Measurements from ENCODE around the gene DYNLT3.

Gene DYNLT3, protein sequence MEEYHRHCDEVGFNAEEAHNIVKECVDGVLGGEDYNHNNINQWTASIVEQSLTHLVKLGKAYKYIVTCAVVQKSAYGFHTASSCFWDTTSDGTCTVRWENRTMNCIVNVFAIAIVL

DNA sequence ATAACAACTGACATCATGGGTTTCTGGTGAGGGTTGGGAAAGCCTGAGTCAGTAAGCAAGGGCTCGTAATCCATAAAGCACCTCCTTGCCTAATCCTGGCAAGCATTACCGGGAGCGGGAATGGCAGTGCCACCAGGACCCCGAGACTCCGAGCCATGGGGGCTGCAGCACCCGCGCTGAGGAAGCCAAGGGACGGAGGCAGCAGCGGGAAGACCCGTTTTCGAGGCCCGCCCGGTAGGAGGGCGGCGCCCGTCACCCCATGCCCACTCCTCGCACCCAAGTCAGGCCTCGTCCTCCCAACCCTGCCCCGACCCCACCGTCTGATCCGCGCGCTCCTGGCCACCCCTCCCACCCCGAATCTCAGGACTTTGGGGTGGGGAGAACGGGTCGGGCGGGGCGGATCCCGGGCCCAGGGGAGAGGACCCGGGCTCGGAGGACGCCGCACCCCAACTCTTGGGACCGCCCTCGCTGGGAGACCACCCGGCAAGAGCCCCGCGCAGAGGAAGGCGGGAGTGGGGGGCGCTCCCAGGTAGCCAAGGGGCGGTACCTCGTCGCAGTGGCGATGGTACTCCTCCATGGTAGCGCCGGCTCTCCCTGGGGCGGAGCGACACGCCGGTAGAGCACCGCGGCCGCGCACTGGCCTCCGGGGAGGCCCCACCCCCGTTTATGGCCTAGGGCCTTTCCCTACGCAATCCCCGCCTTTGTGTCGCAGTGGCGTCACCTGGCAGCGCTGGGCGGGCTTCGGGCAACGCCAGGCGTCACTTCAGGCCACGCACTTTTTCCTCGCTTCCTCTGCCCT is at the start of gene DYNLT3:
DYNLT3 (minus strand) TSS at position 638 of the 799 bp plus-strand sequence; CDS start at position 577, 61 bp downstream.
- peak; percentile 84 for DNase-seq

DNA sequence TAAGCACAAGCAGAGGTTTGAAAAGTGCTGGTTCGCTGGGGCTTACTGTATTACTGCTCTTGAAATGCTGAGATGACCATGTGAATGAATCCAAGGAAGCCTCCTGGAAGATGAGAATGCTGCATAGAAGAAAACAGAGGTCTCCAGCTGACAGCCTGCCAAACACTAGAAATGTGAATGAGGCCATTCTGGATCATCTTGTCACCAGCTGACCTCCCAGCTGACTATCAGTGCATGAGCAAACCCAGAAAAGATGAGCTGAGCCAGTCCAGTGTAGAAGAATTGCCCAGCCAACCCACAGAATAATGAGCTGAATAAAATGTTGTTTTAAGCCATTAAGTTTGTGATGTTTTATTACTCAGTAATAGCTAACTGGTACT is 49.1 kb upstream of the DYNLT3 start:
- no peak for DNase-seq

DNA sequence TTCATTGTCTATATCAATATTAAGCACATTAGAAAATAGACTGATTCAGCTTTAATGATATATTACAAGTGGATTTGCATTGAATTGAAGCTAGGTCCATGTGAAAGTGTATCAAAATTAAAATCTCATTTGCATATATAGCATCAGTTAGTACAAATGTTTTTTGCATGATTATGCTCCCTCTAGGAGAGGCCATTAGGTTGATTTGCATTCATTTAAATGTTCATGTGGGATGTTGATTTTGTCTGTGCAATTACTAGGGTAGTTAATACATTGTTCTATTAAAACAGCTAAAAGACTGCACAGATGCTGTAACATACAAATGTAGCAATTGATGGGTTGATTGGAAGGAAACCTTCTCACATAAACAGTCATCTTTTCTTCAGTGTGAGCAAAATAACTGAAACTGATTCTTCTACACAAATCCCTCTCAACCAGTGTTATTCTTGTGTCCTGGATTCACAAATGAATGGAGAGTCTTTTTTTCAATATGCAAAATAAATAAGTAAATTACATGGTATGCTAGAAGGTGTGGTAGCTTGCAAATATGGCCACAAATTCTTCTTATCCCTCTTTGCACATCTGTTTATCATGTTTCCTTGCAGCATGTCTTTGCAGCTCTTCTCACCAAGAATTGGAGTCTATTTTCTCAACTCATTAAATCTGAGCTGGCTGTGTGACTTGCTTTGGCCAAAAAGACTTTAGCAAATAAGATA is 48.6 kb upstream of the DYNLT3 start:
- DNase-seq = no peak

DNA sequence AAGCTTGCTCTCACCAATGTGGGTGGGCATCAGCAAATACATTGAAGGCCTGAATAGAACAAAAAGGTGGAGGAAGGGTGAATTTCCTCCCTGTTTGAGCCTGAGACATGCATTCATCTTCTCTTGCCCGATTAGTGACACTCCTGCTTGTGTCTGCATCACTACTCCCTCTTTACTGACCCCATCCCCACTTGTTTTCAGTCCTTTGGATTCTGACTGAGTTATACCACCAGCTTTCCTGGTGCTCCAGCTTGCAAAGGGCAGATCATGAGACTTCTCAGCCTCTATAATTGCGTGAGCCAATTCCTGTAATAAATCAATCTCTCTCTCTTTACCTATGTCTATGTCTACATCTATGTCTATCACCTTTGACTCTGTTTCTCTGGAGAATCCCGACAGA is 47.4 kb upstream of the DYNLT3 start:
- no peak for DNase-seq

DNA sequence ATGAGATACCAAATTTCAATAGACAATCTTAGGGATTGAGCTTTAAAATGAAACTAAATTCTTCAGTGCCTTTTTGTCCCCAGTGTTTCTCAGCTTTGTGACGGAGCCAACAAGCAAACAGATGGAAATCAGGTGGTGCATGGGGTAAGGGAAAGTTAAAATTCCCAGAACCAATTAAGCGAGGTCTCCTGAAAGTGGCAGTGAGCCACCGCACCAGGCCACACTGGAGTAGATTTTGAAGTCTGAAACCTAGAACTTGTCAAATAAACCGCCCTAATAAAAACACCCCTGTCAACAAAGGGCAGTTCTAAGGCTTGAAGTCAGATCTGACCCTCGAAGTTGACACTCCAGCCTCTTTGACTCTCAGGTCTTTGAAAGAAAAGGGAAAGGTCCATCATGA is 40.6 kb upstream of the DYNLT3 start:
- no peak for DNase-seq

DNA sequence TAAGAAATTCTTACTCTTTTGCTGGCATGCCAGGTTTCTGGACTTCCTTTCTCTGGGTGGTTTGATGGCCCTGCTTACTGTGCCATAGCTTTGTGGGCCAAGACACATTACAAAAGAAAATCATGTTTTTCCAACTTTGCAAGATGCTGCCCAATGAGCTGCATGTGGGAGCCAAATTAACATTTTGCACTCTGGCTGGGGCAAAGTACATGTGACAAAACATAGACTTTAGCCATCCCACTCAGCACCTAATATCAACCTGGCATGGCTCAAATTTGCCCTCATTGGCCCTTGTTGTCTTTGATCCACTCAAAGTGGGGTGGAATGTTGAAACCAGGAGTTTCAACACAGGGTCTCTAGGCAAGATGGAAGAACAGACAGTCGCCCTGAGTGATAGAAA is 40.0 kb upstream of the DYNLT3 start:
- no peak for DNase-seq

DNA sequence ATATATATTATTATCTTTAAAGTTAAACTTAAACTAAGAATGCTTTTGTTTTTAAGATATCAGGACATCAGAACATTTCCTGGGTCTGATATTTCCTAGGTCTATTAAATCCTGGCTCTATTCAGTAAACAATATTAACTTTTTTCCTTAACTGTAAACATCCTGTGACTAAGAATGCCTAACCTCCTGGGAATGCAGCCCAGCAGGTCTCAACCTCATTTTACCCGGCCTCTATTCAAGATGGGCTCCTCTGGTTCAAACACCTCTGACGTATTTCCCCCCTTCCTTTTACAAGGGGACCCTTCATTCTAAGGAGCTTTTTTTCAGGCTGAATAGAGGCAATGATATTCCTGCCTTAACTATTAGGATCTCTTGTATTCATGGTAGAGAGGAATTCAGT is 35.8 kb upstream of the DYNLT3 start:
- no peak for DNase-seq

DNA sequence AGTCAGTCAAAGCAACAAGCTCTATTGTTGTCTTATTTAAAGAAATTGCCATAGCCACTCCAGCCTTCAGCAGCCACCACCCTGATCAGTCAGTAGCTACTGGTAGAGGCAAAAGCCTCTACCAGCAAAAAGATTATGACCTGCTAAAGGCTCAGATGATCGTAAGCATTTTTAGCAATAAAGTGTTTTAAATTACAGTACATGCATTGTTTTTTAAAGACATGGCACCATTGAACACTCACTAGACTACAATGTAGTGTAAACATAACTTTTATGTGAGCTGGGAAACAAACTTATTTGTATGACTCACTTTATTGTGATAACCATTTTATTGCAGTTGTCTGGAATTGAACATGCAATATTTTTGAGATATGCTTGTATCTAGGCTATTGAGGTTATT is 32.3 kb upstream of the DYNLT3 start:
- DNase-seq = no peak

DNA sequence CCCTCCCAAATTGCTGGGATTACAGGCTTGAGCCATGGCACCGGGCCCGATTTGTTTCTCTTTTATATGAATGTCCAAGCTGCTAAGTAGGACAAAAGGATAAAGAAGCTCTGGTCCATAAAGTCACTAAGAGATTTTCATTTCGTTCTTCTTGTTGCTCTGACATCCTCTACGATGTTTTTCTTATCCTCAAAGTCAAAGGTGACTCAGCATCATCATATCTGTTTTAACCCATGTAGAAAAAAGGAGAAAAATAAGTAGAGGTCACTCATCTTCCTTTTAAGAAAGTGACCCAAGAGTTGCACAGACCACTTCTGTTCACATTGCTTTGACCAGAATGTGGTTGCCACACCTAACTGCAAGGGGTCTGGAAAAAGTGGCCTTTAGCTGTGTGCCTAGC is 29.3 kb upstream of the DYNLT3 start:
- DNase-seq = no peak

DNA sequence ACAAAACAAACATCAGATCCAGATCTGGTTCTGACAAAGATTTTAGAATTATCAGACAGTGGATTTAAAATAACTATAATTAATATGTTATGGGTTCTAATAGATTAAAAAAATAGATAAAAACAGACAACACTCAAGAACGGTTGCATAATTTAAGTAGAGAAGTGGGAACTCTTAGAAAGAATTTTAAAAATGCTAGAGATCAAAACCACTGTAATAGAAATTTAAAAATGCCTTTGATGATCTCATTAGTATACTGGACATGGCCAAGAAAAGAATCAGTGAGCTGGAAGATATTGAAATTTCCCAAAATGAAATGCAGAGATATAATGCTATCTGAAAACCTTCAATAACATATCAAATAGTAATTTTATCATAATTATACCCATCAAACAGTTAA is 28.3 kb upstream of the DYNLT3 start:
- no peak for DNase-seq

DNA sequence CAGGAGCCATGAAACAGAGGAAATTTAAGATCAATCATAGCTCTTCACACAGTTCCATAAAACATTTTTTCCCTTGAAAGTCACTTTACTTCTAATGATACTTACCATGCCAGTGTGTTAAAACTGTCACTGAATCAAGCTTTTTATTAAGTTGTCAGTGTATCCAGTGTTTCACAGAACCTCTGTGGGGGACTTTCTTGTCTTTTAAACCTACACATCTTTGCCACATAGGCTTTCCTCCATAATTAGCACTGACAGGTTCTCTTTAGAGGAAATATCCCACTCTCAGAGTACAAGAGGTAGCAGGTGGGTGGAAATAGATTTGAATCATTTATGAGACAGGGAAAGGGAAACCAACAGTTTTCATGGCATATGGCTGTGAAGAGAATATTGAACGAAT is 25.8 kb upstream of the DYNLT3 start:
- DNase-seq = no peak

DNA sequence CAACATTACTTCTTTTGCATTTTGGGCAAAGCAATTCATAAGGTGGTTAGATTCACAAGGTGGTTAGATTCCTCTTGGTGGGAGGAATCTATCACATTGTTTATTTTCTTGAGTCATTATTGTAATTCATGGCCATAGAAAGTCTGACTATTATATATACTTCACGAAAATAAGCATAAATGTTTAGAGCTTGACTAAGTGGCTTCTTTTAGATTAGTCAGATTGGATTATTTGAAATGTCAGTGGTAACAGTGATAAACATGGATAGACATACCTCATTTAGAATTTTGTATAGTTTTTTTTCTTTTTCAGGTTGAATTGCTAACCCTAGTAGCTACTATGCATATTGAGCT is 24.9 kb upstream of the DYNLT3 start:
- DNase-seq = no peak

DNA sequence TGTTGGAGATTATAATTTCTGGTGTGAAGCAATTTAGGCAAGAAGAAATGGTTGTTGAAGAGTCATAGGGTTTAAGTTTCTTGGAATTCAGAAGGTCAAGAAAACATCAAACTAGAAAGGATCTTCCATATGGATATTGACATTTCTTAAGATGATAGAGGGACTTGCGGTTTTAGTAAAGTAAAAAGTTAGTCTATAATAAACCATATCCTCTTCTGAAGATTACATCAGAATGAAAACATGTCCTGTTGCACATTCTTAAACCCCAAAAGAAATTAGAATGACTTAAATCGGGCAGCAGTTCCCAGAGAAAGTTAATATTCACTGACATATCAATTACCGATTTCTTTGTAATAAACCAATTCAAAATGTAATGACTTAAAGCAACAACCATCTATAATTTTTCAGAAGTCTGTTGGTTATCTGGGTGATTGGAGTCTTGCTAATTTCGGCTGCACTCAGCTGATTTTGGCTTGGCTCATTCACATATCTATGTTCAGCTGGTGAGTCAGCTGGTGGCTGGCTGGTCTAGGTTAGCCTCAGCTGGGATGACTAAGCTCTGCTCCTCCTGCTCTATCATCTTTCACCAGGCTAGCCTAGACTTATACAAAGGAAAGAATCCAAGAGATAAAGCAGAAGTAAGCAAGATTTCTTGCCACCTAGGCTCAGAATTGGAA is 24.4 kb upstream of the DYNLT3 start:
- no peak for DNase-seq

DNA sequence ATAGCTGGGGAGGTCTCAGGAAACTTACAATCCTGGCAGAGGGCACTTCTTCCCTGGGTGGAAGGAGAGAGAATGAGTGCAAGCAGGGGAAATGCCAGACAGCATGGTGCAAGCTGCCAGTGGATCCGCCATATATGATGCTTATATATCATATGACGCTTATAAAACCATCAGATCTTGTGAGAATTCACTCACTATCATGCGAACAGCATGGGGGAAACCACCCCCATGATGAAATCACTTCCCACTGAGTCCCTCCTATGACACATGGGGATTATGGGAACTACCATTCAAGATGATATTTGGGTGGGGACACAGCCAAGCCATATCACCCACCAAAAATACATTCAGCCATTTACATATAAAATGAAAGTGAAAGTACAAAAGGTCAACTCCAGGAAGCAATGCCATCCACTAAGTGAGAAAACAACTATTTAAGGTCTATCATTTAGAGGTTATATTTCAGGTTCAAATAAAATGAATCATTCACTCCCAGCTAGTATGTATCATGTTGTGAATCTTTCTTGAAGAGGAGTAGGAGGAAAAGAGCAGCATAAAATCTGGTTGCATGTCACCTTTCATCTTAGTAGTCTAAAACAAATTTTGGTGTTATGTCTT is 20.3 kb upstream of the DYNLT3 start:
- no peak for DNase-seq

DNA sequence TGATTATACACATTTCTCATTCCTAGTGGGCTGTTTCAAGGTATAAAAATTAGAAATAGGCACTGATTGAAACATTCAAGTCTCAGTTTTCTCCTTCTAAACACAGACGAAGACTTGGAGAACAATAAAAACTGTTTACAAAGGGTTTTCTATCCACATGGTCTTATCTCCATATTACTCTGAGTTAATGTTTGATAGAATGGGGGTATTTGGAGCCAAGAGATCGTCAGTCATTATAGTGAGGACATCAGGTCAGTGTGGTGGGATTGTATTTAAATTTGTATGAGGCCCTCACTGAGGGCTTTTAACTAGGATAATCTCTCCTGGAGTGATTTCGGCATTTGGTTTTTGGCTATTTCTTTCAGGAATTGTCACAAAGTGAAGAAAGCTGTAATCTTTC is 16.4 kb upstream of the DYNLT3 start:
- no peak for DNase-seq

DNA sequence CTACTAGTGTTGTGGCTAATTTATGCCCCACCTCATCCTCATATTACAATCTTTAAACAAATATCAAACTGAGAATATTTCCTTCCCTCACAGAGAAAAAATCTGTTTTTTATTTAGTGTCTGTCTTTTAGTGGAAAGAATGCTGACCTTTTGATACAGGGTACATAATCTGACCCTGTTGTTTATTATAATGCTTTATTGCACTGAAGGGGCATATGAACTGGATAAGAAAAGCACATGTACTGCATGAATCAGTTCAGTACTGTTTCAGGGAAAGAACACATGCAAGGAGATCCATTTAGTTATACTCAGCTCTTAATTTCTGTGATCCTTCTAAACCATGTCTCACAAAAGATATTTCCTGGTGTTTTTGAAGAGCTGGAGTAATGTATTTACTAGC is 15.5 kb upstream of the DYNLT3 start:
- DNase-seq = no peak

DNA sequence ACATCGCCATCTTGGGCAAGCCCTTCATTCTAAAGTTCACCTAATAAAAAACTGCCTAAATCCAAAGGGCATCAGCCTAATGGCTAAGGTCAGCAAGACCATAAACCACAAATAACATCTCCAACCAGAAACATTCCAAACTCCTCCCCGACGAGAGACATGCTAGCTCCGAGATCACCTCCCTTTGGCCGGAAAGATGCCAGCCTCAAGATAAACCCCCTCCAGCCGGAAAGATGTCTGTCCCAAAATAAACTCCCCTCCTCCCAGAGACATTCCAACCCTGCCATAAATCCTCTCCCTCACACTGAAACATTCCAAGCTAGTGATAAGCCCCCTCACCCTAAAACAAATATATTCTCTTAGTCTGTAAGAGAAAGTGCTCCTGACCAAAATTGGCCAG is 13.3 kb upstream of the DYNLT3 start:
- no peak for DNase-seq

DNA sequence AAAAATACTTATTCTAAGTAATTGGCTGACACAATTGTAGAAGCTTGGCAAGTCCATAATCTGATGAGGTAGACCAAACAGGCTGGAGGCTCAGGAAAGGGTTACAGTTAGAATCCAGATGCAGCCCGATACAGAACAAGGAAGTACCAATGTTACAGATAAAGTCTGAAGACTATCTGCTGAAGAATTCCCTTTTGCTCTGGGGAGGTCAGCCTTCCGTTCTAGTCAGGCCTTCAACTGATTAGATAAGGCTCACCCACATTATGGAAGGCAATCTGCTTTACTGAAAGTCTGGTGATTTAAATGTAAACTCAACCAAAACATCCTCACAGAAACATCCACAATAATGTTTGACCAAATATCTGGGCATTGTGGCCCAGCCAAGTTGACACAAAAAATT is 7.4 kb upstream of the DYNLT3 start:
- DNase-seq = no peak

DNA sequence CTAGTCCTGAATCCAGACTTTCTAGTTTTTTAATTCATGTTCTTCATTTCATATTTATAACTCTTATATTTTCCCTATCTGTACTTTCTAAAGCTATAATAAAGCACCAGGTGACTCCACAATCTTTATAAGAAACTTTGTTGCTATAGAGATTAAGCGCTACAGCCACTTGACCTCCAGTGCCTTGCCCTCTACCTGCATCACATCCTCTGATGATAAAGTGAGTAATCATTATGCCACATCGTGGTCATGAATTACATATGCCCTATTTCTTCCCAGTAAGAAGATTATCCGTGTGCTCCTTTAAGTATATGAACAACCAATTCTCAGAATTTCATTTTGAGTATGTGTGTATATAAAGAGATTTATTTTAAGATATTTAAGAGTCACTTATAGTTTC is 6.8 kb upstream of the DYNLT3 start:
- DNase-seq = no peak

DNA sequence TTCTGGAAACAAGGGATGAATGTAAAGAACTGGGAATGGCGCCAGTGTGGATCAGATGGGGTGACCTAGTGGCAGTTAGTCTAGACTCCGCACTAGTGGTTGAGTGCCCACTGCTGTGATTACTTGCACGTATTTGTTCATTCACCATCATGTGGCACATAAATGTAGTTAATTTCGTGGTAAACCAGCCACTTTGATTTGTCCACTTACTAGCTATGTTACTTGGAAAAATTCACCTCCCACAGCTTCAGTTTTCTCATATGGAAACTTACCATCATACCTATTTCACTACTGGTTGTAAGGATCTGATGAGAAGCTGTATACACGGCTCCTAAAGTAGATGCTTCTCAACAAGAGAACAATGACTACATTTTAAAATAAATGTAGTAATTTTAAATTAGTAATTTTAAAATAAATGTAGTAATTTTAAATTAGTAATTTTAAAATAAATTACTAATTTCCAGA is 394 bp upstream of the DYNLT3 start:
- no peak for DNase-seq

DNA sequence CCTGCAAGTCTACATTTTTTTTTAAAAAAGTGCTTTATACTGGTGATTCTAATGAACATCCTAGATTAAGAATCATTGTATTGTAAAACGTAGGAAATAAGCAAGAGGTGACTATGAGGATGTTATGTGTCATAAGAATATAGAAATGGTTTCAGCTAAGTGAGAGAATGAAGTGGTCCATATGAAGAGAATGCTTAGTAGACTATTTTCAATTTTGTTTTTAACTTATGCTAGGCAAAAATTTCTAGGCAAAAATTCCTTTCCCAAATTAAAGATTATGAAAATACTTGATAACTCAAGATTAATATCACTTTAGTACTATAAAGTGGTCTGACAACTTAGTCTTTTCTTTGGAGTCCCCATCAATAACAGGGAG is 825 bp downstream of the DYNLT3 start:
- no peak for DNase-seq

DNA sequence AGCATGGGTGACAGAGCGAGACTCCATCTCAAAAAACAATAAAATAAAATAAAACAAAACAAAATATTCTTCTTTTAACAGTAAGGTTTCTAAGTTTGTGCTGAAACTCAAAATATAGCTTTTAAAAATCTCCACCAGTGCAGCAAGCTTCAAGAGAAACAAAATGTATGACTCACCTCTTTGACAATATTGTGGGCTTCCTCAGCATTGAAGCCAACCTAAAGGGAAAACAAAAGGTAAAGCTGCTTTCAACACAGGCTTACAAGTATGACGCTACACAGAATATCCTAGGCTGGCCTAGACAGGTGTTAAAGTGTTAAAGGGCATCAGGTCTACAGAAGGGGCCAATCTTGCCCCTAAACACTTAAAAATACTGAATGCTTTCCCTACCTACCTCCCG is 1.2 kb downstream of the DYNLT3 start:
- DNase-seq = no peak

DNA sequence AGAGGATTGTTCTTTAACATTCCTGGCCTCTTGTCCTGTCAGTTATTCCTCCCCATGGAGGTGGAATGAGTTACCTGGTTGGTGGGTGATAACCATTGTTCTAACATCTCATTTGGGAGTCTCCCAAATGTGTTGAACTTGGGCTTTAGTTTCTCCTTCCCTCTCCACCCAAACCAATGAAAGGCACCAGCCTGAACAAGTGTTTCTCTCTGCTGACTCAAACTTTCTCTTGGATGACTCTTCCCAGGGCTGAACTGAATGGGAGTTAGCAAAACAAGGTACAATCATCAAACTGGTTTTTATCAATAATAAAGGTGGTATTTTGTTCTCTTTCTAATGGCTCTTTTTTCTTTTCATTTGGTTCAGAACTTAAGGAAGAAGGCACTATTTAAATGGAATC is 2.7 kb downstream of the DYNLT3 start:
- no peak for DNase-seq
